ENCODE results near the gene SEC16A. TPM values are rescaled to one million over a fixed set of nuclear protein-coding genes. Genes with fewer than 3 reads are reported as not detected.
A peak's percentile ranks its signal among the peaks of the same experiment; 100 is the strongest.
"Not testable (repeated sequence)": the region's sequence is repeated elsewhere in the genome, so short reads cannot be mapped to it uniquely, and the experiment has no call there.

Gene SEC16A
- total RNA-seq, 1 donor from 2014 or later: 52.2 TPM

- no peak for DNase-seq (ENCODE audit: low spot score)
- intact Hi-C loops (cut with DNase I): no loop called here
Measured at GRCh38 chr9:136437430-136437829, 45.4 kb downstream of the SEC16A start.

DNA sequence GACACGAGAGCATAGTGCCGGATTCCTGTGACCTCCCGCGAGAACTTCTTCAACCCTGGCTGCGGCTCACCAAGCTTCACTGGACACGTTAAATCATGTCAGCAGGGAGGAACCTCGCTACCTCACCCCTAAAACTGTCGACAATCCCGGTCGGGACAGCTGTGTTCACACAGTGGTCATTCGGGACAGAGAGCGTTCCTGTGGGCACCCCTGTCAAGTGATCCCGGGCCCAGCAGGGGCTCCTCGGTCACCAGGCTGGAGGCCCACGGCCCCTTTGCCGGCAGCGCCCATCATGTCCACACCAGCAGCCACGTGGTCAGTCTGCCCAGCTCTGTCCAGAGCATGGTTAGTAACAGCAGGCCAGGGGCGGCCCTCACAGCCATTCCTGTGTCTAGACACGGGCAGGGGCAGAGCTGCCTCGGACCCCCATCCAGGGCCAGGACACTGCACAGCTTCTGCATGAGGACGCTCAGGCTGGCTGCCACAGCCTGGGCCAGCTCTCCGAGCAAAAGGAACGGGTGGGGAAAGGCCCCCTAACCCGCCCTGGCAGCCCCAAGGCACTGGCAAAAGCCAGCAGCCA is 46.7 kb downstream of the SEC16A start:
- no peak for ATAC-seq
- DNase-seq (ENCODE audit: low spot score): peak; percentile 55
- intact Hi-C loops (cut with DNase I): no loop called here

More at GRCh38 chr9:136437430-136437829, 45.4 kb downstream of the SEC16A start:
- peak; percentile 27 for ATAC-seq

DNA sequence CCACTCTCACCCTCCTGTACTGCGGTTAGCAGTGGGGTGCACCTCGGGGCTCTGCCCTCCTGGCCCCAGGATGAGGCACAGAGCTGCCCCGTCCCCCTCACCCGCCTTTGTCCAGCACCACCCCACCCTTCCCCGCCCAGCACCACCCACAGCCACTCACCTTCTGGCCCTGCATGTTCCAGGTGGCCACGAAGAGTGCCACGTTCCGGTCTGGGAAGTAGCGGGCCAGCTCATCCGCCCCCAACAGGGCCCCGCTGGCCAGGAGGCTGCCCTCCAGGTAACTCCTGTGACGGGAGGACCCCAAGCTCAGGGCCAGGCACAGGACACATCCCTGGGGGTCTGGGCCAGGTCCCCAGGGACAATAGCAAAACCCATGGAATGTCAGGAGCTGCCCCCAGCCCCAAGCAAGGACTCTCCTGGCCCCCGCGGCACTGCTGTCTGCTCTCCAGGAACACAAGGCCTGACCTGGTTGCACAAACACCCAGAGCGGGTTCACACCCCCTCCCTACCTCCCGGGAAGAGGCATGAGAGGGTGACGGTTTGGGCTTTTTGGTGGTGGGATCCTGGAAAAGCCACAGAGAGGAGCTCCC is 48.2 kb downstream of the SEC16A start:
- intact Hi-C loops (cut with DNase I): no loop called here
- DNase-seq (ENCODE audit: low spot score) (peak; percentile 45), ATAC-seq (no peak)

DNA sequence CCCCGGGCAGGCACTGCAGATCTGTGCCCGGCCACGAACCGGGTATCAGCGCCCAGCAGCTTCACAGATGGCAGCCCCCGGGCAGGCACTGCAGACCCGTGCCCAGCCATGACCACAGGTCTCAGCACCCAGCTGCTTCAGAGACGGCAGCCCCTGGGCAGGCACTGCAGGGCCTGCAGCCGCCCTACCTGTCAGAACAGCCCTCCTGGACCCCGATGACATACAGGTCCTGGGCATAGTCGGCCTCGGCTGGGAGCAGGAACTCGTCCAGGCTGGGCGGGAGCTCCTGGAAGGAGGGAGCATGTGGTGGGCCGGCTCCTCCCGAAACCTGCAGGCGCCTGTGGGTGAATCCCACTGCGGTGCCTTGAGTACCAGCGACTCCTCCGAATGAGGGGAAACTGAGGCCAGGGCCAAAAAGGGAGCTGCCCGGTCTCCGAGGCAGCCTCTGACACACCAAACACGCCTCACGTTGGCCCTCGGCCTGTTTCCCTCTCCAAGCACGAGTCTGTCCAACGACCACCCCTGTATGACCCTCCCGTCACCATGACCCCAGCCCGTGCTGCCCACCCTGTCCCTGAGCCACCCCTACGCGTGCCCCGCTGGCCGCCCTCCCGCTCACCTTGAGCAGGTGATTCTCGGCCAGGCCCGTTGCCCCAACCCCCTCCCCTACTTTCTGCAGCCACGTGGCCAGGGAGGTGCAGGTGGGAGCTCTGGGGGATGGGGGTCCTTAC is 48.8 kb downstream of the SEC16A start:
- peak; percentile 57 for DNase-seq (ENCODE audit: low spot score)
- intact Hi-C loops (cut with DNase I): no loop called here
- no peak for ATAC-seq

DNA sequence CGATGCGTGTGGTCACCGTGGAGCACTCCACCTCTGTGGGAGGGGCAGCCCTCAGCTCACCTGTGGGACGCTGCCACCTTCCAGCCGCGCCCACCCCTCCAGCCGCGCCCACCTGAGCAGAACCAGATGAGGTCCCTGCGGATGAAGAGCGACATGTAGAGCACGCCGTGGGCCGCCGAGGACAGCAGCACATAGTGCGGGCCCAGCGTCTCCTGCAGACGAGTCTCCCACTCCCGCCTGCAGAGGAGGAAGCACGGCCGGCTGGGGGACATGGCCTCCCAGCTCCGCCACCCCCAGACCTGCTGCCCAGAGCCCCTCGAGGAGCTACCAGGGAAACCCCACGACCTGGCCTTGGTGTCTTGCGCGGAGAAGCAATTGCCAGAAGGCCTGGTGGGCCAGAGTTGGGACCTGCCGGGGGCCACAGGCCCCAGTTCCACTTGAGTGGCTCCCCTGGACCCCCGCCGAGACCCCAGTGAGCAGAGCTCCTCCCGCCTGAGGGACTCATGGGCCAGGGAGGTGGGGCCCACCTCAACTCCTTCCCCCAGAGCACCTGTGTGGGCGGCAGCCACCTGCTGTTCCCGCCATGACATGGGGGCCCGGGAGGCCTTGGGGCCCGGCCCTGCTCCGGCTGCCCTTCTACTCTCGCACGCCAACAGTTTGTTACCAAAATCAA is 49.7 kb downstream of the SEC16A start:
- DNase-seq (ENCODE audit: low spot score) (peak; percentile 53), ATAC-seq (no peak)
- intact Hi-C loops (cut with DNase I): no loop called here

GRCh38 chr9:136432591-136432990 is 50.2 kb downstream of the SEC16A start:
- no peak for ATAC-seq

GRCh38 chr9:136431782-136432350 is 51.0 kb downstream of the SEC16A start:
- ATAC-seq: no peak
- intact Hi-C loops (cut with DNase I): no loop called here
- no peak for DNase-seq (ENCODE audit: low spot score)

More at GRCh38 chr9:136432591-136432990, 50.2 kb downstream of the SEC16A start:
- intact Hi-C loops (cut with DNase I): no loop called here
- no peak for DNase-seq (ENCODE audit: low spot score)

- ATAC-seq: no peak
- no peak for DNase-seq (ENCODE audit: low spot score)
- intact Hi-C loops (cut with DNase I): no loop called here
Measured at GRCh38 chr9:136430588-136431234, 52.1 kb downstream of the SEC16A start.

DNA sequence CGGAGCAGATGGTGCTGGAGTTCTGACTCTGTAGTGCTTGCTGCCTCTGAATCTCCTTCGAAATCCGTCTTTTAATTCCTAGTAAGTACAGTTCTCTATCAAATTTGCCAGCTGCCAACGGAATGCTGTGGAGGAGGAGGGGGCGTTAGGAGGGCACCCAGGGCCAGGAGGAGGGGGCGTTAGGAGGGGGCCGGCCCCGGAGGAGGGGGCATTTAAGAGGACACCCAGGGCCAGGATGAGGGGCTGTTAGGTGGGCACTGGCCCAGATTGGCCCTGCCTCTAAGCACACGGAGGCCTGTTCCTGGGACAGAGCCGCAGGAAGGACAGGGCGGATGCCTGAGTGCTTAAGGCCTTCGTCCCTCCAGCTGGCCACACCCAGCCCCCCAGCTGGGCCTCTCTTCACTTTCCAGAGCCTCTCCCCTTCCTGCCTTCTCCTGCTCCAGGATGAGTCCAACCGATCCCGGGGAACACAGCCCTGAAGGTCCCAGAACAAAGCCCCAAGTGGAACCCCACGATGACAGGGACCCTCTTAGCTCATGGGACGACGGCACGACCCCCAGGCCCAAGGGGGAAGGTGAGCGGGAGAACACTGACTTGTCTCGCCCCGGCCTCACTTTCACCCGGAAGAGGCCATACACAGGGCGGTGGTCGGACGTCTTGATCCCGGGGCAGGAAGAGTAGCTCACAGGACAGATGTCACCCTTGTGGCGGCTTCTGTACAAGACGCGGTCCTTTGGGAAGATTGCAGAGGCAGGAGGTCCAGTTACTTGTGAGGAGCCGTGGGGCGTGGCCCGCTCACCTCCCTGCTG is 53.0 kb downstream of the SEC16A start:
- intact Hi-C loops (cut with DNase I): no loop called here

GRCh38 chr9:136429075-136429628 is 53.7 kb downstream of the SEC16A start:
- intact Hi-C loops (cut with DNase I): no loop called here
- ATAC-seq (no peak), DNase-seq (ENCODE audit: low spot score) (no peak)

More for the DNA sequence above, 53.0 kb downstream of the SEC16A start:
- ATAC-seq (no peak), DNase-seq (ENCODE audit: low spot score) (no peak)

GRCh38 chr9:136426787-136427186 is 56.1 kb downstream of the SEC16A start:
- intact Hi-C loops (cut with DNase I): no loop called here
- no peak for DNase-seq (ENCODE audit: low spot score)
- ATAC-seq: no peak

GRCh38 chr9:136425367-136425766 is 57.5 kb downstream of the SEC16A start:
- intact Hi-C loops (cut with DNase I); ATAC-seq; DNase-seq (ENCODE audit: low spot score): not testable (repeated sequence)

DNA sequence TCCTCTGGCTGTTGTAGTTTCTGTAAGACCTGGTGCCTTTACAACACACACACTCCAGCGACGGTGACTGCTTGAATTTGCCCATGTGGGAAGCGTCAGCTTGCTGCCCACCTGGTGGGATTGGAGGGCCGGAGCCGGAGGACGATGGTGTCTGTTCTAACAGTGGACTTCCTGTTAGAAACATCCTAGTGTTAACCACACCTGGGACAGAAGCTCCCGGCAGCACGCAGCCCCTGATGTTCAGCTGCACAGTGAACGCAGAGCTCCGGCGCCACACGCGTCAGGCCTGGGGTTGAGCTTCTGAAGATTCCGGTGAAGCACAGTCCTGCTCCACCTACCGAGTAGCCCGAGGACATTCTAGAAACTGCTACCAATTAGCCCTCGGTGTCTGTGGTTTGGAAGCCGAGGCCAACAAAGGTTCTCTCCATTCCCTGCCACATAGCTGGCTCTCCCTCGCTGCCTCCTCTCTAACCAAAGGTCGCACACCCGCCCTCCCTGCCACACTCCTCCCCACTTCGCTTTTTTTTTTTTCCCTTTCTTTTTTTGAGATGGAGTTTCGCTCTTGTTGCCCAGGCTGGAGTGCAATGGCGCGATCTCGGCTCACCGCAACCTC is 58.0 kb downstream of the SEC16A start:
- no peak for DNase-seq (ENCODE audit: low spot score)
- intact Hi-C loops (cut with DNase I): no loop called here
- ATAC-seq: no peak

DNA sequence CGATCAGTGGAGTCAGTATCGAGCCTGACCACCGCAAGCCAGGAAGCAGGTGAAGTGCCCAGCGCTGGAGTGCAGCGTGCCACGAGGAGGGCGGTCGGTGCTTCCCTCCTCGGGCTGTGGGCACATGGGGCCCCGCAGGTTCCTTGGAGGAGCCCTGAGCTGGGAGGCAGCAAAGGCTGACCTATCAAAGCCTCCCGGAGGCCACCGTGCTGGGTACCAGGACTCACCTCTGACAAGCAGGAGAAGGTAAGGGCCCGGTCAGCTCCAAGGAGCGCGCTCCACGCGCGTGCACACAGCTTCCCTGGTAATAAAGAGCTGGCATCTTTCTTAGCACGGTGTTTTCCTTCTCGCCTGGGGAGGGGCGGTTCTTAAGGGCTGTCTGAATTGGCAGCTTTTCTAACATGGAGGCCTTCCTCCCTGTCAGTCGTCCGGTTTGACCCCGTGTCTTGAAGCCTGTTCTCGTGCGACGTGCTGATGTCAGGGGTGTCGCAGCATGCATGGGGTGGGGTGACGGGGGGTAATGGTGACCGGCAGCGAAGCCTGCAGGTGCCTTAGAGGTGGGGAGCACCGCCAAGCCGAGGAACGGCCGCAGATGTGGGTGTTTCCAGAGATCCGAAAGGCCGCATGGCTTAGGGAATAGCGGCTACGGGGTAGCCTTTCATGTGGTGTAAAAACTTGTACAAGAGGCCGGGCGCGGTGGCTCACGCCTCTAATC is 59.3 kb downstream of the SEC16A start:
- DNase-seq (ENCODE audit: low spot score): no peak
- ATAC-seq: no peak
- intact Hi-C loops (cut with DNase I): no loop called here

DNA sequence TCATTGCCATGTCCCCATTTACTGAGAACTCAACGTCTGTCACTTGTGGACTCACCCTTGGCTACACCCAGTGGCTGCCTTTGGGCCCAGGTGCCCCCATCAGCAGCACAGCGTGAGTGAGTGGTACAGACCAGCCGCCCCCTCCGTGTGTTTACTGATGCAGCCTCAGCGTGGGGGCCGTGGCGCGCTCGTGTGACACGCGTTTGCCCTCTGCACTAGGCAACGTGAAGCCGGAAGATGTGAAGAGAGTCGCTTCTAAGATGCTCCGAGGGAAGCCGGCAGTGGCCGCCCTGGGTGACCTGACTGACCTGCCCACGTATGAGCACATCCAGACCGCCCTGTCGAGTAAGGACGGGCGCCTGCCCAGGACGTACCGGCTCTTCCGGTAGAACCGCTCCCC is 60.0 kb downstream of the SEC16A start:
- intact Hi-C loops (cut with DNase I): no loop called here

DNA sequence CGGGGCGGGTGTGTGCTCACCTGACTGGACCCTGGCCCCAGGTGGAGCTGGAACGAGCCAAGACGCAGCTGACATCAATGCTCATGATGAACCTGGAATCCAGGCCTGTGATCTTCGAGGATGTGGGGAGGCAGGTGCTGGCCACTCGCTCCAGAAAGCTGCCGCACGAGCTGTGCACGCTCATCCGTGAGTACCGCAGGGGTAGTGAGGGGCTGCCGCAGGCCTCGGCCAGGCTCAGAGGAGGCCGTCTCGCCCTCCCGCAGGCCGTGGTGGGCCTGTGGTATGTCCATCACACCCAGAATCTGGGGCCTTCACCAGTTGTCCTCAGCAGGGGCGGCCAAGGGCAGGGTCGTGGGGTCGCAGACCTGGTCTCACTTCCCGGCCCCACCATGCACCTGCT is 61.0 kb downstream of the SEC16A start:
- no peak for DNase-seq (ENCODE audit: low spot score)
- no peak for ATAC-seq
- intact Hi-C loops (cut with DNase I): no loop called here

More for the DNA sequence above, 60.0 kb downstream of the SEC16A start:
- no peak for DNase-seq (ENCODE audit: low spot score)
- ATAC-seq: no peak

- intact Hi-C loops (cut with DNase I): no loop called here
- ATAC-seq: no peak
- no peak for DNase-seq (ENCODE audit: low spot score)
Measured at GRCh38 chr9:136419092-136419420, 63.8 kb downstream of the SEC16A start.
